Fibroblast of gingiva (primary cell): ENCODE data around the gene MYOCOS.
A peak's percentile ranks its signal among the peaks of the same experiment; 100 is the strongest.
"Not testable (repeated sequence)": the region's sequence is repeated elsewhere in the genome, so short reads cannot be mapped to it uniquely, and the experiment has no call there.

Experiments
- DNase-seq: peaks from one replicate; pipeline ENCODE4 v3.0.0-alpha.2; 2011; ENCODE audit warnings: low read depth

MYOCOS gene

DNA sequence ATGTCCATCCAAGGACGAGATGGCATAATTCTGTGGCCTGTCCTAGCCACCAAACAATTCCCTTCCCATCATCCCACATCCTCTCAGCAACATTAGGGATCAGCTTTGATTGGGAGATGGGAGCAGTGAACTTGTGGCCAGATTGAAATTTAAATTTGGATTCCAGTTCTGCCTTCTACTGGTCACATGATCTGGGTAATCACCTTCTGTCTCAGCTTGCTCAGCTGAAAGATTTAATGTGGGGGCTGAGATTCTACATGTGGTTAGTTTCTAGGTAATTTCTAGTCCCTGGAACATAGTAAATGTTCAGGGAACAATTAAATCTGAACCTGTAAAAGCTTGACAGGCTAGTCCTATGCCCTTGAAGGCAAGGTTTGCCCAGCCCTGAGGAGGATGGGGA, 3.2 kb downstream of the MYOCOS start:
- no peak for DNase-seq

DNA sequence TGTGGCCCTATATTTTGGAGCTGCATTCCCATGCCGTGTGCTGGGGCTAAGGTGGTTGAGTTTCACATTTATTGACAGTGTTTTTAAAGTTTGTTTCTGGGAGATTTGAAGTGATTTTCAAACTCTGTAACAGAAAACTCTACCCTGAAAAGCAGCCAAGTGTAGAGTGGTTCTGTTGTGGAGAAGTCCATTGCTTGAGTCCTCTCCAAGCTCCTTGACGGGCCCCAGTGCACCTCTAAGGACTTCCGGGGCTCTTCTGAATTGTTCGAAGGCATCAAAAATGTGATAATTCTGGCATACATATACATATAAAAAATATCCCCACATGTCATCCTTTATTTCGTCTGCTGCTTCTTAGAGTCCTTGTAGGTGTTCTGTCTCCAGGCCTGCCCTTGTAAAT, 5.0 kb downstream of the MYOCOS start:
- no peak for DNase-seq

DNA sequence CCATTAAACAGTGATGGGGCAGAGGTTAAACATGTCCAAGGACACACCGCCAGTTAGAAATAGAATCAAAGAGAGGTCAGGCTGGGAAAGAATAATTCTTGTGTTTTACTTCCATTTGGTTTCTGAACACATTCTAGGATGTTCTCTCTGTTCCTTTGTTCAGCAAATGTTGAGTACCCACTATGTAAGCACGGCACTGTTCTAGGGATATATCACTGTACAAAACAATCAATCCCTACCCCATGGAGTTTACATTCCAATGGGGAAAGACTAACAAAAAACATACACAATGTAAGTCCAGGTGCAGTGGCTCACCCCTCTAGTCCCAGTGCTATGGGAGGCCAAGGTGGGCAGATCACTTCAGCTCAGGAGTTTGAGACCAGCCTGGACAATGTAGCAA, 6.2 kb downstream of the MYOCOS start:
- no peak for DNase-seq

DNA sequence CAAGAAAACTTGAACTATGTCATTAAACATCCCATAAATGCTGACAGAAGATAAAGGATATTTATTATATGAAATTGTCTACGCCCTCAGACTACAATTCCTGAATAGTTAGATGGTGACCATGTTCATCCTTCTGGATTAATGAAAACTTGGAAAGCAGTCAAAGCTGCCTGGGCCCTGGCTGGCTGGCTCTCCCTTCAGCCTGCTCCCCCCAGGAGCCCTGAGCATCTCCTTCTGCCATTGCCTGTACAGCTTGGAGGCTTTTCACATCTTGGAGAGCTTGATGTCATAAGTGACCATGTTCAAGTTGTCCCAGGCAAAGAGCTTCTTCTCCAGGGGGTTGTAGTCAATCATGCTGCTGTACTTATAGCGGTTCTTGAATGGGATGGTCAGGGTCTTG, 13.6 kb downstream of the MYOCOS start:
- no peak for DNase-seq

DNA sequence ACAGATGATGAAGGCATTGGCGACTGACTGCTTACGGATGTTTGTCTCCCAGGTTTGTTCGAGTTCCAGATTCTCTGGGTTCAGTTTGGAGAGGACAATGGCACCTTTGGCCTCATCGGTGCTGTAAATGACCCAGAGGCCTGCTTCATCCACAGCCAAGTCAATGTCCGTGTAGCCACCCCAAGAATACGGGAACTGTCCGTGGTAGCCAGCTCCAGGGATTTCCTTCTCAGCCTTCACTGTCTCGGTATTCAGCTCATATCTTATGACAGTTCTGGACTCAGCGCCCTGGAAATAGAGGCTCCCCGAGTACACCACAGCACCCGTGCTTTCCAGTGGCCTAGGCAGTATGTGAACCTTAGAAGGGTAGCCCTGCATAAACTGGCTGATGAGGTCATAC, 14.1 kb downstream of the MYOCOS start:
- no peak for DNase-seq

DNA sequence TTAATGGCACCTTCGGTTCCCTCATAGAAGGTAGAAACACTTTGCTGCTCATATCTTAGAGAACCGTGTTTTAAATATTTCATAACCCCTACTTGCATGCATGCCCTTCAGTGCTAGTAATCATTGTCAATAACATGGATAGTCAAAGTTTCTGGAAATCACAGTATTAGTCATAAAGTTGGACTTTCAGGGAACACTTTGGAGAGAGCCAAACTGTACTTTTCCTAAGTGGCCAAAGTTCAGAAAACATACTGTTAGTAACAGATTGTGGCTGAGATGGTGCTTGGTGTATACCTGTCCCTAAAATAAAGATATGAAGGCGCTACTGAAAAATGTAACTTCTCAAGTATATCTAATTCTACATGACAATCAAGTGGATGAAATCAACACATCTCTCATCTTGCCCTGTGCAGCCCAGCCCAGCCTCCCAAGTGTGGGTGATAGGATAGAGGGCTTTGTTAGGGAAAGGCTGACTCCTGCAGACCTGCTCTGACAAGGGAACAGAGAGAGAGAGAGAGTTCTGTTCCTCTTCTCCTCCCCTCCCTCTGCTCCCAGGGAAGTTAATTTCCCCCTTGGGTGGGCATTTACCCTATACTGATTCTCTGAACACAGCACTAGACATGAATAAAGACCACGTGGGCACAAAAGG, 16.0 kb downstream of the MYOCOS start:
- DNase-seq, result no peak

DNA sequence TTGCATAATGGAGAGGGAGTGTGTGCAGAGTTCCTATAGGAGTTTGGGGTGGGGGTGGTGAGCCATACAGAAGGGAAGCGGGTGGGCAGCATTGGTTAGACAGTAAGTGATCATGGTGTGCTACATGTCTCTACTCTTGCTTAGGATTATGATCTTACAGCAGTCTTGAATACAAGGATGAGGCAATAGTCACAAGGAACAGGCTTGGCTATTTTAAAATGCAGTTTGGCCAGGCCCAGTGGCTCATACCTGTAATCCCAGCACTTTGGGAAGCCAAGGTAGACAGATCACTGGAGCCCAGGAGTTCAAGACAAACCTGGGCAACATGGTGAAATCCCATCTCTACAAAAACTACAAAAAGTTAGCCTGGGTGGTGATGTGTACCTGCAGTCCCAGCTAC, 18.2 kb downstream of the MYOCOS start:
- no peak for DNase-seq

DNA sequence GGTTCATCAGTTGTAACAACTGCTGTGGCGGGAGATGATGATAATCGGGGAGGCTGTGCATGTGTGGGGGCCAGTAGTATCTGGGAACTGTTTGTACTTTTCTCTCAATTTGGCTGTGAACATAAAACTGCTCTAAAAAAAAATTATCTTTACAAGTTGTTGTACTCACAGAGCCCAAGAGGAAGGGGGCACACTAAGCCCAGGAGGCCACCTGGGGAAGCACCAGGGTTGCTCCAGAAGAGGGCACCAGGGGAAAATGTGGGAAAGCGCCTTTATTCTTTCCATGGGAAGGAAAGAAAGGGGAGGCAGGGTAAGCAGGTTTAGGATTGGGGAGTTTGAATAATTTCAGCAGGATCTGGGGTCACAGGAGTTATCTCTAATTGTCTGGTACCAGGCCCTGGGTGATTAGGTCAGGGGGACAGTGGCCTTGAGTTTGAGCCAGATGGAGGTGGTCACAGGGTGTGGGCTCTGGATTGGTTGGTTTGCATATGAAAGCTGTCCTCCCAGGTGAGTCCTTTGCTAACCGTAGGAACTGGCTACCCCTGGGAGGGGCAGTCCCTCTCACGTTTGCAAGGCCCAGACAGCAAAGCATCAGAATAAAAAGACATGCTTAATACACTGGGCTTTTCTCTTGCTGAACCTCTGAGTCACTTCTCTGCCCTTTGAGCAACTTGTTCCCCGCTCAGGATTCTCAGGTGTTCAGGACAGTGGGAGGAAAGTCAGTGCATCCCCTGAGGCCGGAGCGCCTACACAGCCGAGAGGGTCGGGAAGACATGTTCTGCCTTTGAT, 19.2 kb downstream of the MYOCOS start:
- DNase-seq, result no peak

DNA sequence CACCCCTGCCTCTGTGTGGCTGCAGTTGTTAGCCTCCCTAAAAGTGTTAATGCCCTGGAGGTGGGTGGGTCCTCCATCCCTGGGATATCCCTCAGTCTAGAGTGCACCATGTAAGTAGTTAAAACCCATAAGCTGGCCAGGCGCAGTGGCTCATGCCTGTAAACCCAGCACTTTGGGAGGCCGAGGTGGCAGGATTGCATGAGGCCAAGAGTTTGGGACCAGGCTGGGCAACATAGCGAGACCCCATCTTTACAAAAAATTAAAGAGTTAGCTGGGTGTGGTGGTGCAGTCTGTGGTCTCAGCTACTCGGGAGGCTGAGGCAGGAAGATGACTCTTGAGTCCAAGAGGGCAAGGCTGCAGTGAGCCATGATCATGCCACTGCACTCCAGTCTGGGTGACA, 20.2 kb downstream of the MYOCOS start:
- no peak for DNase-seq

DNA sequence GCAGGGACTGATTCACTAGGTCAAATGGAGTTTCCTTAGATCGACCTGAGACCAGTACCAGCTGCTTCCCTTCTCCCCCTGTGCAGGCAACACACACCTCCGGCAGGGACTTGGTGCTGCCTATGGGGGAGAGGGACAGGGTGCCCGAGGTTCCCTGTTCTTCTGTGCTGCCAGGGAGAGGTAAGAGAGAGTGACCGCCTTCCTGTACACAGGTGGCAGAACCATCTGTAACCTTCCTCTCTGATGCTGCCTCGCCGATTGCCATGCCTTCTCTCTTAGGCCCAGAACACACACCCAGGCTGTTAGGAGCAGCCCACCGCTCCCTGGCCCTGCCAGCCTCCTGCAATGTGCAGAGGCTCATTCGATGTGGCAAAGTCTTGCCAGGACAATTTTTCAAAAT, 21.1 kb downstream of the MYOCOS start:
- no peak for DNase-seq

DNA sequence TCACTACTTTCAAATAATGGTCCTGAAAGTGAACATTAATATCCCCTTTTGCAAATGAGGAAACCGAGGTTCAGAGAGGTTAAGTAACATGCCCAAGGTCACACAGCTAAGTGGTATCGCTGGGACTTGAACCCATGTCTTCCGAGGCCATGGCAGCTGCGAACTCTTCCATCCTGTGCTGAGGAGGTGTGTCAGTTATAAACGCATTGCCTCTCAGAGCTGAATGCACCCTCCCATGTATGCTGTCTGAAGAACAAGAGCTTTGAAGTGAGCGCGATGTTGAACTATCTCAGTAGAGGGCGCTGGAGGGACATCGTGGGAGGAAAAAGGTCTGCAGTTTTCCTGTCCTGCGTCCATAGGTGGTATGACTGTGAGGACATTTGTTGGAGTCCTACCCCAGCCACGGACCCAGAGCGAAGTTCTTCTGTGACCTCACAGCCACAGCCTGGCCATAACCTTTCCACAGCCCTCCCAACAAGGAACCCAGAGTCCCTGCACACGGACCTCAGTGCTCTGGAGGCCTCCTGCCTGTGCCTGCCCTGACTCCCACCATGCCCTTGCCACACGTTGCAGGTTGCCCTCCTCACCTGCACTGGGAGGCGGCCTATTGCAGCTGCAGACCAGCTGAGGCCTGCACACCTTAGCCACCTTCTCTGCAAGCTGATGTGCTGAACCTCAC, 22.9 kb downstream of the MYOCOS start:
- DNase-seq, result peak; percentile 71

DNA sequence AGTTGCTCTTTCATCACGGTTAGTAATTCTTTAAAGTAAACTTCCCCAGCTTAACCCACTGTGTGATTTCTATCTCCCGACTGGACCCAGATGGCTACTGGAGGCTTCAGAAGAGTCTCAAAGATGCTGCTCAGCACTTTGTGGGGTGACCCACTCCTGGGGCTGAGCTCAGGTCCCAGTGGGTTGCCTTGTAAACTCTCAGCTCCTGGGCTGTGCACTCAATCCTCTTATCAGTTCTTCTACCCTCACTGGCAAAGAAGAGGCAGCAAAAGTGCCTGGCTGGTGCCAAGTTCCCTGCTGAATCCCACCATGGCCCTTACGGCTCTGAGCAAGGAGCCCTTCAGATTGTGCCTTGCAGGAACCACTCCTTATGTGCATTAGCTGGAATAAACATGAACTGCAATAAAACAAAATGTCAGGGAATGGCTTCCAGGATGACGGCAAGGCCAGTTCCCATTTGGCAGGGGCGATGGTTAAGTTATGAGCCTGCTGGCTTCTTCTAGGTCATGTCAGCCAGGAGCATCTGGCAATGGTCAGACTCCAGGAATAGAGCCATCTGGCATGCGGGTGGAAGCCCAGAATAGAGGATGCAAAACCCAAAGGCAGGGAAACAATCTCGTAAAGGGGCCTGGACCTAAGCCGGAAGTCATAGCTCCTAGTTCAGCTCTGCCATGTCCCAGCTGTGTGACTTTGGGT, 23.7 kb downstream of the MYOCOS start:
- DNase-seq, result peak; percentile 84

DNA sequence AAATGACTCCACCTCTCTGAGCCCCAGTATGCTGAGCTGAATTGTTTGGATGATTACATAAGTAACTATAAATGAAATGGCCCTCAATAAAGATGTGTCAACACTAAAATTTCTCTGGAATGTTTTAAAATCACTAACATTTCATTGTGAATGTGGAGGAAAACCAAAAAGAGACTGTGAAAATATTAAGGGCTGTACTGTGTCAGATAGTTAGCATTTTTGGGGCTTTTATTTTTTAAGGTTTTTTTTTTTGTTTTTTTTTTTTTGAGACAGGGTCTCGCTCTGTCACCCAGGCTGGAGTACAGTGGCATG, 24.2 kb downstream of the MYOCOS start:
- no peak for DNase-seq

DNA sequence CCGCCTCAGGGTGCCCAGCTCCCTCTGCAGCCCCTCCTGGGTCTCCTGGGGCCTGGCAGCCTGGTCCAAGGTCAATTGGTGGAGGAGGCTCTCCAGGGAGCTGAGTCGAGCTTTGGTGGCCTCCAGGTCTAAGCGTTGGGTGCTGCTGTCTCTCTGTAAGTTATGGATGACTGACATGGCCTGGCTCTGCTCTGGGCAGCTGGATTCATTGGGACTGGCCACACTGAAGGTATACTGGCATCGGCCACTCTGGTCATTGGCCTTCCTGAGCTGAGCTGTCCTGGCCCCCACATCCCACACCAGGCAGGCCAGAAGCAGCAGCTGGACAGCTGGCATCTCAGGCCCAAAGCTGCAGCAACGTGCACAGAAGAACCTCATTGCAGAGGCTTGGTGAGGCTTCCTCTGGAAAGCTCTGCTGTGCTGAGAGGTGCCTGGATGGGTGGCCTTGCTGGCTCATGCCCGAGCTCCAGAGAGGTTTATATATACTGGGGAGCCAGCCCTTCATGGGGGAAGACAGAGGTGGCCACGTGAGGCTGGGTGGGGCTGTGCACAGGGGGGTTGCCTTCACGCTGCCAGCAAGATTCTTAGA, 30.3 kb downstream of the MYOCOS start, which contains the start of gene MYOC:
TSS of gene MYOC (minus strand) at position 455 of the 589 bp plus-strand sequence. CDS start at position 378, 77 bp downstream.
- no peak for DNase-seq

DNA sequence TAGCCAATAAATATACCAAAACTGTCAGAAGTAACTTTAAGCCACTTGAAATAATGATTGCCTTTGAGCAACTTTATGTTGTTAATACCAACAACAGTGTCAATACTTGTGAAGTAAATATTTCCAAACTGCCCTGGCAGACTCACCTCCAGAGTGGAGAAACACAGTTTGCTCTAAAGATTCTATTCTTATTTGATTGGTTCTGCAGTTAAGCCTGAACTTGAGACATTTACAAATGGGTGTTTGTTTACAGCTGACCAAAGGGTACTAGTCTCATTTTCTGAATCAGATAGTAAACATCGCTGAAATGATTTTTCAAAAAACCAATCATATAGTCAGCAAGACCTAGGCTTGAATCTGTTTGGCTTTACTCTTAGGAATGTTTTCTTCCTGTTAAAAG, 31.8 kb downstream of the MYOCOS start:
- DNase-seq, result no peak

DNA sequence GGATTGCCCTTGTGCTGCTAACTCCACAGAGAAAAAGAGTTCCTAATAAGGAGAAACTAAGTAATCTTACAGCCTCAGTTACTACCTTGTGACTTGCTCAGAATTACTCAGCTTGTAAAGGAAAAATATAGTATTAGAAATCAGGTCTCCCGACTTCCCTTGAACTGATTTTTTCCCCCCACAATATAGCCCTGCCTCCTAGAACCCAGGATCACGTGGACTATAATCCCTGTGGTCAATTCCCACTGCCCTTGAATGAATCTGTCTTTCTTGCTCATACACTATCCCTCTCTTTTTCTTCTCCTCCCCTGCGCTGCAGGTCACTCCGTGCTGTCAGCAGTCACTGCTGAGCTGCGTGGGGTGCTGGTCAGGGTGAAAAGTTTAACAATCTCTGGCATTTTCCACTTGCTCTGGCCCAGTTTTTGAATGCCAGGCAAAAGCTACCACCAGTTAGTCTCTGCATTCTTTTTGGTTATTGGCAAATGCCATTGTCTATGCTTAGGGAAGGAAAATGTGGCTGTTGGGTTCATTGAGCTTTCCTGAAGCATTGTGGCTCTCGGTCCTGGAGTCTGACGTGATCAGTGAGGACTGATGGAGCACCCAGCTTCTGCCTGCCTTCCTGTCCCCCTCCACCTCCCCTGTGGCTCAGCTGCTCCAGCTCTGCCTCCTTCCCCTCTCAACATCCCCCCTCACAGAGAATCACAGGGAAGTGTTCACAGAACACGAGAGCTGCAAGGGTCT, 32.3 kb downstream of the MYOCOS start:
- peak; percentile 42 for DNase-seq

DNA sequence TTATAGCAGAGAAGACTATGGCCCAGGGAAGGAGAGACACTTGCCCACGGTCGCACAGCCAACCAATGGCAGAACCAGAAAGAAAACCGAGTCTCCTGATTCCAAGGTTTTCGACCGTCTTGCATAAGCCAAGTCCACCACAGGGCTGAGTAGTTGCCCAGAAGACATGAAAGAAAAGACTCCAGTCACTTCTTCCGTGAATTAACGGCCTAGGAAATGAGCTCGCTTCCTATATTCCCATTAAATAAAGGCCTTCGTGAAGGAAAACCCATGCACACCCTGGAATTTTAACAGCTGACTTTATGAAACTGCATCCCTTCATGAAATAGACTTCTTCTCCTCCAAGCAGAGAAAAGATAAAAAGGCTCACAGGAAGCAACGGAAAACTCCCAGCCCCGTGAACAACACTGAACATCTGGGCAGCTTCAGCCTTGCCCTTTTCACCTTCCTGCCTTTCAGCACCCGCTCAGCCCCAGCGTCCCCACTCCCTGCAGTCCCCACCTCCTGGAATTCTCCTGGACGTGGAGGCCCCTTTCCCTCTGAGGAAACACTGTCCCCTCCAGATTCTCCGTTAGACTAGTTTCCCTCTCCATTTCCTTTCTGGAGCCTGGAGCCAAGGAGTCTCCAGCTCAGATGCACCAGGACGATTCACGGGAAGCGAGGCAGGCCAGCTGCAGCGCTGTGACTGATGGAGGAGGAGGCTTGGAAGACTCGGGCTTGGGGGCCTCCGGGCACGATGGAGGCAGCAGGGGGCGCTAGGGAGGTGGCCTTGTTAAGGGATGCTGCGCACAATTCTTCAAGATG, 33.1 kb downstream of the MYOCOS start:
- peak; percentile 27 for DNase-seq

DNA sequence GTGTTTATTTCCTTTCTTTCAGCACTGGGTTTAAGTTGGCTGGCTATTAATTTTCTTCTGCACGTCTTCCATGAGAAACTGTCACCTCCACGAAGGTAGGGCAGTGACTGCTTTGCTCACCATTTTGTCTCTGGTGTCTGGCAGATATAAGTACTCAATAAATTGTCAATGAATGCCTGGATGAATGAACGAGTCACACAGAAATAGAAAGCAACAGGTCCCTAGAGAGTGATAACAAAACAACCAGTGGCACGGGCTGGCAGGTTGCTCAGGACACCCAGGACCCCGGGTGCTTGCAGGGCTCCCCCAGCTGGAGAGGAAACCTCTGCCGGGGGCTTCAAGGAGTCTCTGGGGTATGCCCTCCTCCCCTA, 33.7 kb downstream of the MYOCOS start:
- no peak for DNase-seq

DNA sequence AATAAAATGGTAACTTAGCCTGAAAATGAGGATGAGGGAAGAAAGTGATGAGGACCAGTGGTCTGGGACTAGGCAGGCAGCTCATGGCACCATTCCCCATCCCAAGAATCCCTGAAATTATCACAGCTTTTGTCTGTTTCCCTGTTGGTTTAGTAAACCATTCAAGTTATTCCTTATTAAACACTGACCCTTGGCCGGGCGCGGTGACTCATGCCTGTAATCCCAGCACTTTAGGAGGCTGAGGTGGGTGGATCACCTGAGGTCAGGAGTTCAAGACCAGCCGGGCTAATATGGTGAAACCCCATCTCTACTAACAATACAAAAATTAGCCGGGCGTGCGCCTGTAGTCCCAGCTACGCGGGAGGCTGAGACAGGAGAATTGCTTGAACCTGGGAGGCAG, 34.2 kb downstream of the MYOCOS start:
- not testable (repeated sequence) for DNase-seq

DNA sequence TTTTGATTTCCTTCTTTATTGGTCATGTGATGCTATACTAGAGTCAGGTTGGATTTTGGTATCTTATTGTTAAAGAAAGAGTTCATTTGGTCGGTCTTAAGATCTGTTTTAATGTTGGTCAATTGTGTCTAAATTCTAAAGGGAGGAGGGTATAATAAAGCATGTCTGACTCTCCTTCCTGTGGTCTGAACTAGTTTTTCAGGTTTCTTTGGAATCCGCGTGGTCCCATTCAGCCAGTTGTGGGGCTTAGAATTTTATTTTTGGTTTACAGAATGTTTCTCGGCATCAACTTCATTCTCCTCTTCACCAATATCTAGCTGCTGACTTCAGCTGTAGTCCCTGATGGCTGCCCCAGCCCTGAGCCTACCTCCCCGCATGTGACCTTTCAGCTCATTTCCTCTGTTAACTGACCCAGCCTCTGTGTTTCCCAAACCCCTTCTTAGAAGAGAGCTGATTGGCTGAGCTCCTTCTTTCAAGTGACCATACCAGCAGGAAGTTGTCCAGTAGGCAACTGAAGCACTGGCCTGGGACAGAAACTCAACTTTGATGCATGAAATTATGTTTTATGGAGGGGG, 39.1 kb downstream of the MYOCOS start:
- no peak for DNase-seq
